Measurements from ENCODE around the gene ACER1.

Gene ACER1

GRCh38 chr19:6333439-6333838 lies at the start of gene ACER1:
ACER1 (minus strand) TSS chr19:6333612; CDS start chr19:6333551, 61 bp downstream.
- no peak within 1 kb of the TSS for H3K9ac ChIP-seq (ENCODE audit: low read depth, low read length)
- no peak within 1 kb of the TSS for H3K27ac ChIP-seq (ENCODE audit: low read length)
- no peak for ATAC-seq (ENCODE audit: insufficient read depth, low read depth)
- H3K79me2 ChIP-seq (ENCODE audit: insufficient read depth, low read length) = no peaks in the 10 kb centered on the region
- no peak within 1 kb of the TSS for H3K4me2 ChIP-seq (ENCODE audit: insufficient read depth, low read length)
- TF ChIP-seq CTCF (IDR thresholded peaks at IDR 0.05; ENCODE audit: borderline replicate concordance, extremely low read depth, low read length, poor library complexity, severe bottlenecking) (no peak), EZH2 (IDR thresholded peaks at IDR 0.05; ENCODE audit: borderline replicate concordance, low read depth, low read length, severe bottlenecking) (no peak)
- no peak for DNase-seq
- no peaks in the 10 kb centered on the region for H4K20me1 ChIP-seq (ENCODE audit: insufficient read depth, low read length)
- no peaks in the 10 kb centered on the region for H3K36me3 ChIP-seq (ENCODE audit: insufficient read depth, low read length)
- no peak within 1 kb of the TSS for H3K4me3 ChIP-seq (ENCODE audit: low read depth in 1 of 2, low read length in 2 of 2)
- H2AFZ ChIP-seq (ENCODE audit: low read depth, low read length) = no peak within 1 kb of the TSS
- no peaks in the 10 kb centered on the region for H3K4me1 ChIP-seq (ENCODE audit: insufficient read depth, low read length)
- H3K9me3 ChIP-seq (ENCODE audit: insufficient read depth, low read length, severe bottlenecking) = no peaks in the 10 kb centered on the region
- no peaks in the 10 kb centered on the region for H3K27me3 ChIP-seq (ENCODE audit: insufficient read depth, low read length, poor library complexity)

- H3K4me3 ChIP-seq (ENCODE audit: low read depth in 1 of 2, low read length in 2 of 2) = no peak overlapping the region
- no peak overlapping the region for H3K4me2 ChIP-seq (ENCODE audit: insufficient read depth, low read length)
- no peak overlapping the region for H3K27ac ChIP-seq (ENCODE audit: low read length)
- no peak overlapping the region for H3K9ac ChIP-seq (ENCODE audit: low read depth, low read length)
- no peak overlapping the region for H2AFZ ChIP-seq (ENCODE audit: low read depth, low read length)
- H3K27me3 ChIP-seq (ENCODE audit: insufficient read depth, low read length, poor library complexity) = no peaks in the 10 kb centered on the region
- DNase-seq (no peak), ATAC-seq (ENCODE audit: insufficient read depth, low read depth) (no peak)
- TF ChIP-seq EZH2 (IDR thresholded peaks at IDR 0.05; ENCODE audit: borderline replicate concordance, low read depth, low read length, severe bottlenecking) (no peak), CTCF (IDR thresholded peaks at IDR 0.05; ENCODE audit: borderline replicate concordance, extremely low read depth, low read length, poor library complexity, severe bottlenecking) (no peak)
- H3K4me1 ChIP-seq (ENCODE audit: insufficient read depth, low read length) = no peaks in the 10 kb centered on the region
- peaks cover 84% of the 10 kb centered on the region for H3K36me3 ChIP-seq (ENCODE audit: insufficient read depth, low read length)
- H3K9me3 ChIP-seq (ENCODE audit: insufficient read depth, low read length, severe bottlenecking) = no peaks in the 10 kb centered on the region
- no peaks in the 10 kb centered on the region for H4K20me1 ChIP-seq (ENCODE audit: insufficient read depth, low read length)
- no peaks in the 10 kb centered on the region for H3K79me2 ChIP-seq (ENCODE audit: insufficient read depth, low read length)
Measured at GRCh38 chr19:6383188-6383587, 49.8 kb upstream of the ACER1 start.

GRCh38 chr19:6381030-6381750 lies 47.8 kb upstream of the ACER1 start:
- ATAC-seq (ENCODE audit: insufficient read depth, low read depth) = no peak
- Histone ChIP-seq H2AFZ (ENCODE audit: low read depth, low read length) (no peak overlapping the region), H3K36me3 (ENCODE audit: insufficient read depth, low read length) (peaks cover 70% of the 10 kb centered on the region), H3K4me3 (ENCODE audit: low read depth in 1 of 2, low read length in 2 of 2) (no peak overlapping the region), H3K79me2 (ENCODE audit: insufficient read depth, low read length) (no peaks in the 10 kb centered on the region), H3K9me3 (ENCODE audit: insufficient read depth, low read length, severe bottlenecking) (no peaks in the 10 kb centered on the region), H3K9ac (ENCODE audit: low read depth, low read length) (no peak overlapping the region), H4K20me1 (ENCODE audit: insufficient read depth, low read length) (no peaks in the 10 kb centered on the region), H3K27ac (ENCODE audit: low read length) (no peak overlapping the region), H3K4me1 (ENCODE audit: insufficient read depth, low read length) (no peaks in the 10 kb centered on the region), H3K4me2 (ENCODE audit: insufficient read depth, low read length) (no peak overlapping the region), H3K27me3 (ENCODE audit: insufficient read depth, low read length, poor library complexity) (no peaks in the 10 kb centered on the region)
- TF ChIP-seq CTCF (IDR thresholded peaks at IDR 0.05; ENCODE audit: borderline replicate concordance, extremely low read depth, low read length, poor library complexity, severe bottlenecking) = no peak
- TF ChIP-seq EZH2 (IDR thresholded peaks at IDR 0.05; ENCODE audit: borderline replicate concordance, low read depth, low read length, severe bottlenecking) = no peak
- no peak for DNase-seq

All from DND-41 (cell line).